MG63 (cell line): ENCODE data around the gene TRAF3. TPM values are rescaled to one million over a fixed set of nuclear protein-coding genes. Genes with fewer than 3 reads are reported as not detected.
"Not testable (repeated sequence)": the region's sequence is repeated elsewhere in the genome, so short reads cannot be mapped to it uniquely, and the experiment has no call there.

ENCODE experiments used
- DNase-seq: peaks from one replicate; pipeline ENCODE4 v3.0.0-alpha.2; 2020
- H3K27me3 ChIP-seq: fragments of 250-450 bp; sonication (Bioruptor Pico); 2 replicates; pipeline ENCODE4 v1.5.1; 2020; ENCODE audit warnings: mild to moderate bottlenecking, moderate library complexity
- H3K36me3 ChIP-seq: fragments of 250-450 bp; sonication (Bioruptor Pico); 2 replicates; pipeline ENCODE4 v1.5.1; 2020; ENCODE audit warnings: mild to moderate bottlenecking, moderate library complexity
- H3K4me3 ChIP-seq: fragments of 250-450 bp; sonication (Bioruptor Pico); 2 replicates; pipeline ENCODE4 v1.5.1; 2020; ENCODE audit warnings: mild to moderate bottlenecking, moderate library complexity
- H3K9me3 ChIP-seq: fragments of 250-450 bp; sonication (Bioruptor Pico); 2 replicates; pipeline ENCODE4 v1.5.1; 2020; ENCODE audit warnings: mild to moderate bottlenecking, moderate library complexity
- total RNA-seq: library from RNA; depleted of rRNA; stranded (reverse); fragments of >200 nt; shearing (Covaris generic); gene quantifications from 2 replicates; pipeline ENCODE4 v1.2.3, GENCODE V29; 2014; ENCODE audit warnings: low replicate concordance

The TRAF3 gene
- total RNA-seq, 1 experiment from 2014 or later = 10.8 TPM

DNA sequence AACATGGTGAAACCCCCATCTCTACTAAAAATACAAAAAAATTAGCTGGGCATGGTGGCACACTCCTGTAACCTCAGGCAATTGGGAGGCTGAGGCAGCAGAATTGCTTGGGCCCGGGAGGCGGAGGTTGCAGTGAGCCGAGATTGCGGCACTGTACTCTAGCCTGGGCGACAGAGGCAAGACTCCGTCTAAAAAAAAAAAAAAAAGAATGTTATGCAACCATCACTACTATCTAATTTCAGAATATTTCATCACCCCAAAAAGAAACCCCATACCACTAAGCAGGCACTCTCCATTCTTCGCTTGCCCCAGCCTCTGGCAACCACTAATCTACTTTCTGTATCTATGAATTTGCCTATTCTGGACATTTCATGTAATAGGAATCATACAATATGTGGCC, 76.4 kb downstream of the TRAF3 start:
- Histone ChIP-seq H3K4me3 (no peak overlapping the region), H3K9me3 (no peaks in the 10 kb centered on the region), H3K27me3 (no peaks in the 10 kb centered on the region), H3K36me3 (no peaks in the 10 kb centered on the region)
- no peak for DNase-seq

GRCh38 chr14:102854091-102854703, 76.9 kb downstream of the TRAF3 start:
- no peak for DNase-seq
- no peak overlapping the region for H3K4me3 ChIP-seq
- no peaks in the 10 kb centered on the region for H3K27me3 ChIP-seq
- H3K9me3 ChIP-seq = no peaks in the 10 kb centered on the region
- no peaks in the 10 kb centered on the region for H3K36me3 ChIP-seq

GRCh38 chr14:102856179-102856578, 78.9 kb downstream of the TRAF3 start:
- no peak overlapping the region for H3K4me3 ChIP-seq
- DNase-seq = no peak
- H3K27me3 ChIP-seq = no peaks in the 10 kb centered on the region
- H3K36me3 ChIP-seq = no peaks in the 10 kb centered on the region
- no peaks in the 10 kb centered on the region for H3K9me3 ChIP-seq

GRCh38 chr14:102857444-102857843, 80.2 kb downstream of the TRAF3 start:
- no peaks in the 10 kb centered on the region for H3K27me3 ChIP-seq
- no peak overlapping the region for H3K4me3 ChIP-seq
- no peaks in the 10 kb centered on the region for H3K36me3 ChIP-seq
- no peaks in the 10 kb centered on the region for H3K9me3 ChIP-seq
- DNase-seq = no peak

- Histone ChIP-seq H3K9me3 (no peaks in the 10 kb centered on the region), H3K36me3 (no peaks in the 10 kb centered on the region), H3K4me3 (no peak overlapping the region), H3K27me3 (no peaks in the 10 kb centered on the region)
- no peak for DNase-seq
Observed at GRCh38 chr14:102859911-102860310, 82.7 kb downstream of the TRAF3 start.

GRCh38 chr14:102862154-102862773, 85.0 kb downstream of the TRAF3 start:
- no peak for DNase-seq
- Histone ChIP-seq H3K27me3 (no peaks in the 10 kb centered on the region), H3K9me3 (no peaks in the 10 kb centered on the region), H3K4me3 (no peak overlapping the region), H3K36me3 (no peaks in the 10 kb centered on the region; the same call in 1 of the 2 replicates)

- DNase-seq = no peak
- Histone ChIP-seq H3K4me3 (no peak overlapping the region), H3K36me3 (no peaks in the 10 kb centered on the region; the same call in 1 of the 2 replicates), H3K9me3 (no peaks in the 10 kb centered on the region), H3K27me3 (no peaks in the 10 kb centered on the region)
Observed at GRCh38 chr14:102863381-102863780, 86.1 kb downstream of the TRAF3 start.

- not testable (repeated sequence) for H3K4me3 ChIP-seq, H3K27me3 ChIP-seq, H3K9me3 ChIP-seq, H3K36me3 ChIP-seq, DNase-seq
Observed at GRCh38 chr14:102865916-102866315, 88.7 kb downstream of the TRAF3 start.

DNA sequence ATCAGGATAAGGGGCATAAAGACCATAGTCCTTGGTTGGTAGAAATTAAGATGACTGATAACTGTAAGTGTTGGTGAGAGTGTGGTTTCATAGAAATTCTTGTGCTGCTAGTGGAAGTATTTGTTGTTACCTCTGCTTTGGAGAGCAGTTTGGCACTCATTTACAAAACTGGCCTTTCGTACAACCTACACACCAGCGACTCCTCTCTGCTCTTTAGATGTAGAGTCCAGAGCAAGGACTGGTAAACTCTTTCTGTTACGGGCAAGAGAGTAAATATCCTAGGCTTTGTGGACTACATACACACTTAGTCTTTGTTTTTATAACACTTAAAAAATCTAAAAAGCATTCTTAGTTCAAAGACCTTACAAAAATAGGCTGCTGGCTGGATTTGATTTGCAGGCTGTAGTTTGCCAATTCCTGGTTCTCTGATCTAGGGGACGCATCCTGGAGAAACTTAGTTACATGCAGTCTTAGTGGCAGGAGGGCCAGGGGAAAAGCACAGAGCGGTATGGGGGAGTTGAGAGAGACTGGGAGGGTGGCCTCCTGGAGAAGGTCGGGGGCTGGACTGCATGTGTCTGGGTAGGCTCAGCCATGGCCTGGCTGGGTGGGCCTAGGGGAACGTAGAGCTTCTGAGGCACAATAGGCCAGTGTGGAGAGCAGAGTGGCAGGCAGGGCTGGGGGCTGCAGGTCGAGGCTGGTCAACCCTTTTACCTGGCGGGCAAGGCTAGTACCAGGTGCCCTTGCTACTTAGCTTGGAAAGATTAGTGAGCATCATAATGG, 89.9 kb downstream of the TRAF3 start:
- no peak for DNase-seq
- Histone ChIP-seq H3K27me3 (no peaks in the 10 kb centered on the region), H3K9me3 (no peaks in the 10 kb centered on the region), H3K4me3 (no peak overlapping the region), H3K36me3 (no peaks in the 10 kb centered on the region; the same call in 1 of the 2 replicates)

GRCh38 chr14:102867826-102868580, 90.8 kb downstream of the TRAF3 start:
- Histone ChIP-seq H3K36me3 (no peaks in the 10 kb centered on the region; the same call in 1 of the 2 replicates), H3K27me3 (no peaks in the 10 kb centered on the region), H3K9me3 (no peaks in the 10 kb centered on the region), H3K4me3 (no peak overlapping the region)
- DNase-seq = no peak

- no peak for DNase-seq
- Histone ChIP-seq H3K27me3 (no peaks in the 10 kb centered on the region), H3K4me3 (no peak overlapping the region), H3K36me3 (no peaks in the 10 kb centered on the region; the same call in 1 of the 2 replicates), H3K9me3 (no peaks in the 10 kb centered on the region)
Observed at GRCh38 chr14:102868956-102869547, 91.8 kb downstream of the TRAF3 start.

GRCh38 chr14:102870246-102870645, 93.0 kb downstream of the TRAF3 start:
- H3K36me3 ChIP-seq = no peaks in the 10 kb centered on the region; the same call in 1 of the 2 replicates
- no peaks in the 10 kb centered on the region for H3K27me3 ChIP-seq
- no peak for DNase-seq
- H3K4me3 ChIP-seq = no peak overlapping the region
- H3K9me3 ChIP-seq = no peaks in the 10 kb centered on the region

- no peaks in the 10 kb centered on the region for H3K27me3 ChIP-seq
Observed at GRCh38 chr14:102870994-102871831, 94.0 kb downstream of the TRAF3 start.

DNA sequence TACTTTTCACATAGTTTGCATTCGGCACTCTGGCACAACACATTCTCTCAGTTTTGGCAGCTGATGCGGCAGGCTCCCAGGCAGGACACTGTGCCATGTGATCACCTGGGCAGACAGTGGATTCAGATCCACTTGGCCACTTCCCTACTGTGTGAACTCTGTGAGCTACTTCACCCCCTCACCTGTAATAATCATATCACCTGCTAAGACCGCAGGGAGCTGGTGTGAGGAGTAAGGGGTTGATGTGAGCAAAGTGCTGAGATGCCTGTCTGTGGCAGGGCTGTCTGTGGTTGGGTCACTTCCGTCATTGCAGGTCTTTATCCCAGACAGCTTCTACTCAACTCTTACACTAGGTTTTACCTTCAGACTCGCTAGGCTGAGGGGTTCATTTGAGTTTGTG, 94.8 kb downstream of the TRAF3 start:
- no peak overlapping the region for H3K4me3 ChIP-seq
- DNase-seq = no peak
- H3K9me3 ChIP-seq = no peaks in the 10 kb centered on the region
- no peaks in the 10 kb centered on the region for H3K27me3 ChIP-seq
- H3K36me3 ChIP-seq = peaks cover 8% of the 10 kb centered on the region

More at GRCh38 chr14:102870994-102871831, 94.0 kb downstream of the TRAF3 start:
- DNase-seq = no peak
- peaks cover 7% of the 10 kb centered on the region for H3K36me3 ChIP-seq
- no peaks in the 10 kb centered on the region for H3K9me3 ChIP-seq
- no peak overlapping the region for H3K4me3 ChIP-seq

GRCh38 chr14:102873131-102873530, 95.9 kb downstream of the TRAF3 start:
- no peak for DNase-seq
- Histone ChIP-seq H3K27me3 (no peaks in the 10 kb centered on the region), H3K4me3 (no peak overlapping the region)

GRCh38 chr14:102873546-102874061, 96.4 kb downstream of the TRAF3 start:
- Histone ChIP-seq H3K4me3 (no peak overlapping the region), H3K9me3 (no peaks in the 10 kb centered on the region), H3K27me3 (no peaks in the 10 kb centered on the region), H3K36me3 (peaks cover 10% of the 10 kb centered on the region)
- DNase-seq = no peak

More at GRCh38 chr14:102873131-102873530, 95.9 kb downstream of the TRAF3 start:
- H3K36me3 ChIP-seq = peaks cover 8% of the 10 kb centered on the region
- H3K9me3 ChIP-seq = no peaks in the 10 kb centered on the region
